ENCODE measurements around the gene AK2.
A peak's percentile ranks its signal among the peaks of the same experiment; 100 is the strongest.
"Not testable (repeated sequence)": the region's sequence is repeated elsewhere in the genome, so short reads cannot be mapped to it uniquely, and the experiment has no call there.

AK2 gene

GRCh38 chr1:32975055-32975454 is 61.6 kb downstream of the AK2 start:
- DNase-seq (ENCODE audit: low read depth in 3 of 3): not testable (repeated sequence)

GRCh38 chr1:32973458-32973857 is 63.2 kb downstream of the AK2 start:
- not testable (repeated sequence) for DNase-seq (ENCODE audit: low read depth in 3 of 3)

GRCh38 chr1:32972814-32973428 is 63.8 kb downstream of the AK2 start:
- no peak for DNase-seq (ENCODE audit: low read depth in 3 of 3)

GRCh38 chr1:32971576-32971975 is 65.1 kb downstream of the AK2 start:
- no peak for DNase-seq (ENCODE audit: low read depth in 3 of 3)

GRCh38 chr1:32971156-32971555 is 65.5 kb downstream of the AK2 start:
- DNase-seq (ENCODE audit: low read depth in 3 of 3): no peak

GRCh38 chr1:32969566-32969965 is 67.1 kb downstream of the AK2 start:
- DNase-seq (ENCODE audit: low read depth in 3 of 3): no peak

GRCh38 chr1:32967888-32968568 is 68.7 kb downstream of the AK2 start:
- no peak for DNase-seq (ENCODE audit: low read depth in 3 of 3)

- DNase-seq (ENCODE audit: low read depth in 3 of 3): no peak
These were observed 69.8 kb downstream of the AK2 start for GRCh38 chr1:32966900-32967299.

GRCh38 chr1:32965251-32965747 is 71.4 kb downstream of the AK2 start:
- no peak for DNase-seq (ENCODE audit: low read depth in 3 of 3)

- peak; percentile 91 to 94 (median 93) for DNase-seq (ENCODE audit: low read depth in 3 of 3)
These were observed 72.0 kb downstream of the AK2 start, which contains the start of gene RNF19B for GRCh38 chr1:32964461-32965250. RNF19B (minus strand) TSS chr1:32964809; CDS start chr1:32964685, 124 bp downstream.

- DNase-seq (ENCODE audit: low read depth in 3 of 3): peak in 2 of 3 donors; percentile 29 to 57
These were observed 72.8 kb downstream of the AK2 start for GRCh38 chr1:32963746-32964460.

- no peak for DNase-seq (ENCODE audit: low read depth in 3 of 3)
These were observed 74.3 kb downstream of the AK2 start for GRCh38 chr1:32962248-32962896.

- no peak for DNase-seq (ENCODE audit: low read depth in 3 of 3)
These were observed 75.8 kb downstream of the AK2 start for GRCh38 chr1:32960819-32961355.

- DNase-seq (ENCODE audit: low read depth in 3 of 3): no peak
These were observed 76.3 kb downstream of the AK2 start for GRCh38 chr1:32960342-32960741.

- DNase-seq (ENCODE audit: low read depth in 3 of 3): no peak
These were observed 77.9 kb downstream of the AK2 start for GRCh38 chr1:32958827-32959226.
